GM21825 (cell line): ENCODE measurements around the gene ARL15.

Experiments used
- ATAC-seq: cut with Tn5 transposase; IDR thresholded peaks from one replicate; pipeline ENCODE4 v1.9.1; 2021; ENCODE audit warnings: mild to moderate bottlenecking, moderate library complexity; ENCODE audit not compliant: unreplicated experiment

The ARL15 gene

GRCh38 chr5:54288568-54289217, 21.7 kb downstream of the ARL15 start:
- no peak for ATAC-seq

GRCh38 chr5:54285686-54286085, 24.7 kb downstream of the ARL15 start:
- ATAC-seq: no peak

GRCh38 chr5:54284586-54284985, 25.8 kb downstream of the ARL15 start:
- no peak for ATAC-seq

- ATAC-seq: no peak
These were observed 27.5 kb downstream of the ARL15 start for GRCh38 chr5:54282876-54283275.

GRCh38 chr5:54281960-54282692, 28.2 kb downstream of the ARL15 start:
- no peak for ATAC-seq

- ATAC-seq: no peak
These were observed 30.4 kb downstream of the ARL15 start for GRCh38 chr5:54279960-54280359.

GRCh38 chr5:54278979-54279717, 31.2 kb downstream of the ARL15 start:
- ATAC-seq: no peak

GRCh38 chr5:54278036-54278830, 32.1 kb downstream of the ARL15 start:
- no peak for ATAC-seq

GRCh38 chr5:54276048-54276447, 34.3 kb downstream of the ARL15 start:
- no peak for ATAC-seq

GRCh38 chr5:54275361-54275760, 35.0 kb downstream of the ARL15 start:
- no peak for ATAC-seq

- ATAC-seq: no peak
These were observed 35.4 kb downstream of the ARL15 start for GRCh38 chr5:54274944-54275343.

GRCh38 chr5:54273715-54274114, 36.7 kb downstream of the ARL15 start:
- no peak for ATAC-seq

GRCh38 chr5:54272746-54273145, 37.6 kb downstream of the ARL15 start:
- ATAC-seq: no peak

GRCh38 chr5:54270326-54270725, 40.0 kb downstream of the ARL15 start:
- no peak for ATAC-seq

- ATAC-seq: no peak
These were observed 45.8 kb downstream of the ARL15 start for GRCh38 chr5:54264574-54264973.

- no peak for ATAC-seq
These were observed 46.9 kb downstream of the ARL15 start for GRCh38 chr5:54263447-54263846.

GRCh38 chr5:54261596-54261995, 48.8 kb downstream of the ARL15 start:
- no peak for ATAC-seq

- no peak for ATAC-seq
These were observed 50.4 kb downstream of the ARL15 start for GRCh38 chr5:54259981-54260380.

GRCh38 chr5:54259090-54259489, 51.3 kb downstream of the ARL15 start:
- ATAC-seq: no peak

- no peak for ATAC-seq
These were observed 52.8 kb downstream of the ARL15 start for GRCh38 chr5:54257366-54258118.
